ENCODE data around the gene ZNF92.
"Not testable (repeated sequence)": the region's sequence is repeated elsewhere in the genome, so short reads cannot be mapped to it uniquely, and the experiment has no call there.

The ZNF92 gene

GRCh38 chr7:65390588-65390987 is 16.9 kb downstream of the ZNF92 start:
- no peaks in the 10 kb centered on the region for H3K9me3 ChIP-seq (ENCODE audit: control insufficient read depth, insufficient read depth, low read depth, low read length)
- peak overlapping the region; percentile 5; the same call in 1 of the 2 replicates for H3K27ac ChIP-seq (ENCODE audit: extremely low read depth, low read depth, low read length)
- no peak overlapping the region for H3K4me3 ChIP-seq (ENCODE audit: low read depth, low read length)
- no peaks in the 10 kb centered on the region for H3K4me1 ChIP-seq (ENCODE audit: control insufficient read depth, insufficient read depth, low read length)
- TF ChIP-seq TSHZ1 (tag by site-specific recombination; IDR thresholded peaks at IDR 0.05; ENCODE audit: borderline replicate concordance) (no peak), ZNF48 (tag by site-specific recombination; IDR thresholded peaks at IDR 0.05) (no peak), SCRT1 (tag by site-specific recombination; IDR thresholded peaks at IDR 0.05; ENCODE audit: borderline replicate concordance) (no peak), ZNF580 (tag by site-specific recombination; IDR thresholded peaks at IDR 0.05) (no peak), ZNF558 (tag by site-specific recombination; IDR thresholded peaks at IDR 0.05) (no peak), HOXD13 (CRISPR knock-in tag; IDR thresholded peaks at IDR 0.05; ENCODE audit: borderline replicate concordance) (no peak), ZNF785 (tag by site-specific recombination; IDR thresholded peaks at IDR 0.05) (no peak)
- POLR2A ChIA-PET, result interaction anchor here (2.0 kb wide), 1 partner anchor 17 kb away, joined by 6 read pairs; the partner anchor contains the start of gene ZNF92
- H3K36me3 ChIP-seq (ENCODE audit: control insufficient read depth in 2 of 2, insufficient read depth in 1 of 2, low read length in 2 of 2), result peaks cover 23 to 31% of the 10 kb centered on the region in 2 experiments
- CTCF ChIA-PET, result no interaction called here

- Histone ChIP-seq H3K4me3 (ENCODE audit: low read depth, low read length) (no peak overlapping the region), H3K36me3 (ENCODE audit: control insufficient read depth in 2 of 2, insufficient read depth in 1 of 2, low read length in 2 of 2) (peaks cover 19 to 30% of the 10 kb centered on the region in 2 experiments), H3K4me1 (ENCODE audit: control insufficient read depth, insufficient read depth, low read length) (no peaks in the 10 kb centered on the region), H3K9me3 (ENCODE audit: control insufficient read depth, insufficient read depth, low read depth, low read length) (no peaks in the 10 kb centered on the region), H3K27ac (ENCODE audit: extremely low read depth, low read depth, low read length) (no peak overlapping the region)
- ChIA-PET CTCF (interaction anchor here (0.6 kb wide), 1 partner anchor 11 kb away, joined by 5 read pairs; no protein-coding TSS in a partner anchor), POLR2A (no interaction called here)
- TF ChIP-seq REST (tag by site-specific recombination; IDR thresholded peaks at IDR 0.05) (peak; percentile 41; the same call in 1 of the 2 replicates), ZFP69B (tag by site-specific recombination; IDR thresholded peaks at IDR 0.05) (no peak)
Observed at GRCh38 chr7:65397730-65398142, 24.1 kb downstream of the ZNF92 start.

GRCh38 chr7:65398671-65399070 is 25.0 kb downstream of the ZNF92 start:
- H3K36me3 ChIP-seq (ENCODE audit: control insufficient read depth in 2 of 2, insufficient read depth in 1 of 2, low read length in 2 of 2), result peaks cover 19 to 26% of the 10 kb centered on the region in 2 experiments
- H3K4me1 ChIP-seq (ENCODE audit: control insufficient read depth, insufficient read depth, low read length); H3K27ac ChIP-seq (ENCODE audit: extremely low read depth, low read depth, low read length); CTCF ChIA-PET; H3K4me3 ChIP-seq (ENCODE audit: low read depth, low read length); H3K9me3 ChIP-seq (ENCODE audit: control insufficient read depth, insufficient read depth, low read depth, low read length); POLR2A ChIA-PET: not testable (repeated sequence)

GRCh38 chr7:65399101-65399500 is 25.4 kb downstream of the ZNF92 start:
- H3K27ac ChIP-seq (ENCODE audit: extremely low read depth, low read depth, low read length); H3K4me3 ChIP-seq (ENCODE audit: low read depth, low read length); CTCF ChIA-PET; H3K4me1 ChIP-seq (ENCODE audit: control insufficient read depth, insufficient read depth, low read length); POLR2A ChIA-PET; H3K9me3 ChIP-seq (ENCODE audit: control insufficient read depth, insufficient read depth, low read depth, low read length): not testable (repeated sequence)
- H3K36me3 ChIP-seq (ENCODE audit: control insufficient read depth in 2 of 2, insufficient read depth in 1 of 2, low read length in 2 of 2), result peaks cover 19 to 26% of the 10 kb centered on the region in 2 experiments

Data from HEK293 (cell line).